Measurements from ENCODE around the gene PANK4.
"Not testable (repeated sequence)": the region's sequence is repeated elsewhere in the genome, so short reads cannot be mapped to it uniquely, and the experiment has no call there.

PANK4 gene

DNA sequence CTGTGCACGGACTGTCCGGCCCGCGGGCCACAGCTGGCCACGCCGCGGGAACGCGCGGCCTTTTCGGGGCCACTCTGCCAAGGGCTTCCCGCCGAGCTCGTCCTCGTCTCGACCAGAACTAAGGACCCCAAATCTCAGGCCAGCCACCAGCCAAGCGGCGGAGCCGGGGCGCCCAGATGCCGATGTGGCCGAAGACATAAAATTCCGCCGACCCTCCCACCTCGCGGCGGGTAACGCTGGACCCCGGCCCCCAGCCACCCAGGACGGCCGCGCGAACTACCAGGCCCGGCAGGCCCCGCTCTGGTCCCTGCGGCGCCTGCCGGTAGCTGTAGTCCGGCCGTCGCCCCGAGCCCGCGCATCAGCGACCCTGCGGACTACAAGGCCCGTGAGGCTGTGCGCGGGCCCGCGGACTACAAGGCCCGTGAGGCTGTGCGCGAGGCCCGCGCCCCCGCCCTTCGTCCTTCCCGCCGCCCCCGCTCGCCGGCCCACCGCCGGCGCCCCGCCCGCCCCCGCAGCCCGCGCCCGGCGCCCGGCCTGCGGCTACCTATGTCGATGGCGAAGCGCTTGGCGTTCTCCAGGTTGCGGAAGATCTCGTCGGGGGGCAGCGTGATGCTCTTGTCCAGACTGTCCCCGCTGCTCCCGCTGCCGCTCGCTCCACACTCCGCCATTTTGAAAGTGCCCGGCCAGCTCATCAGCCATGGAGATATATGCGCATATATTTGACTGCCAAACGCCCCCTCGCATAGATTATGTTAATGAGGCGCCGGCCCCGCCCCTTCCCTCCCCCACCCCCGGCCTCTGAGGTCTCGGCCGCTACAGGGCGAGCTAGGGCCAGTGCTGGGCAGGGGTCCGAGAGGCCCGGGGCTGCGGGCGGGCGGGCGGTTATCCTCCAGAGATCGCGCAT is at the start of gene PANK4:
TSS of gene PANK4 (minus strand) at position 677 of the 904 bp plus-strand sequence. CDS start at position 668, 9 bp downstream.
- DNase-seq (ENCODE audit: low spot score) = peak; percentile 87

DNA sequence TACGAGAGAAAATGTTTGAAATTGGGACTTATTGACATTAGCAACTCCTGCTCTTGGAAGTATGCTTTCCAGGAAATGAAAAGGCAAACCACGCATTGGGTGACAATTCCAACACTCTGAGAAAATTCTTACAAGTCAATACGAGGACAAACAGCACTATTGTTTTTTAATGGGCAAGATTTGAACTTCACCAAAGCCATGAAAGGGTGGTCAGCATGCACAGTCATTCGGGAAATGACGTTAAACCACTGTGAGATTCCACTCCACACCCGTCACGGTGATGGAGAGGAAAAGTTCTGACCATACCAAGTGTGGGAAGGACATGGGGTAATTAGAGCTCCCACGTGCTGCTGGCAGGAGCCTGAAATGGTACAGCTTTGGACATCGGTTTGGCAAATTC is 48.0 kb upstream of the PANK4 start:
- no peak for DNase-seq (ENCODE audit: low spot score)

DNA sequence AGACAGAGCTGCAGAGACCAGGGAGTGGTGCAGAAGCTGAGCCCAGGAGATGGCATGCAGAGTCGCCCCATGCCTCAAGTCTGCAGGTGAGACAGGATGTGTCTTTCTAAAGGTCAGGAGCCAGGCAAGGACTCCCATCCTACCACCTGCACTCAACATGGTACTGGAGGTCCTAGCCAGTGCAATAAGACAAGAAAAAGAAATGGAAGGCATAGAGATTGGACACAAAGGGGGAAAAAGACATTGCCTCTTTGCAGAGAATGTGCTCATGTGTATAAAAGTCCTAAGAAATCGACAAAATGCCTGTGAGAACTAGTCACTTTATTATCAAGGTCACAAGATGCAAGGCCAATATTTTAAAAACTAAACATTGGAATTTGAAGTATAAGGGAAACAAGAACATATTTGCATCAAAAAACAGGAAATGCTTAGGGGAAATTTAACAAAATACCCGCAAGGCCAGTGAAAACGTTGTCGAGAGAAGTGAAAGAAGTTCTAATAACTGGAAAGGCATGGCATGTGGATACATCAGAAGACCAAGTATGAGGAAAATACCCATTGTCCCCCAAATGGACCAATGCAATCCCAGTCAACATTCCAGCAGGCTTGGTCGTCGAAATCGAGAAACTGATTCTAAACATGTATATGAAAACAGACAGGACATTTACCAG is 47.0 kb upstream of the PANK4 start:
- DNase-seq (ENCODE audit: low spot score) = no peak

DNA sequence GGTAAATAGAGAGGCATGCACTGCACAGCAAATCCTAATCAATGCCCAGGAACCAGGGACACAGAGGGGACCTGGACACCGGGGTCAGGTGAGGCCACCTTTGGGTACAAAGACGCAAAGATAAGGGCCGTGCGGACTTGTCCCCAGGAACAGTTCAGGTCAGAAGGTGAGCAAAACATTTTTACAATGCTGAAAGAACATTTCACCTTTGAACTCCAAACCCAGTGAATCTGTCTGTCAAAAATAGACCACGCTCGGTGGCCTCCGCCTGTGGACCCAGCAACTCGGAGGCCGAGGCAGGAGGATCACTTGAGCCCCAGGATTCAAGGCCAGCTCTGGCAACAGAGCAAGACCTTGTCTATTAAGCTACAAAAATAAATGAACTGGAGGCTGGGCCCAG is 45.0 kb upstream of the PANK4 start:
- no peak for DNase-seq (ENCODE audit: low spot score)

DNA sequence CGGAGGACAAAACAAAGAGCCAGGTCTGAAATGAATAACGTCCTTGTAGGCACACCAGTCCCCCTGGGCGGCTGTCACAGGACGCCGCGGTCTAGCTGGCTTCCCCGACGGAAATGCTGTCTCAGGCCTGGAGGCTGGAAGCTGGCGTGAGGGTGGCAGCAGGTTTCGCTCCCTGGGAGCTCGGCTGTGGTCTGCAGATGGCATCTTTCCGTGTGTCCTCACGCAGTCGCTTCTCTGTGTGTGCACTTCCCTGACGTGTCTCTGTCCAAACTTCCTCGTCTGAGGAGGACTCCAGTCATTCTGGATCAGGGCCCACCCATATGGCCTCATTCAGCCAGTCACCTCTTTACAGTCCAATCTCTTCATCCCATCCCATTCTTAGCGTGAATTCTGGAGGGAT is 43.9 kb upstream of the PANK4 start:
- DNase-seq (ENCODE audit: low spot score) = no peak

DNA sequence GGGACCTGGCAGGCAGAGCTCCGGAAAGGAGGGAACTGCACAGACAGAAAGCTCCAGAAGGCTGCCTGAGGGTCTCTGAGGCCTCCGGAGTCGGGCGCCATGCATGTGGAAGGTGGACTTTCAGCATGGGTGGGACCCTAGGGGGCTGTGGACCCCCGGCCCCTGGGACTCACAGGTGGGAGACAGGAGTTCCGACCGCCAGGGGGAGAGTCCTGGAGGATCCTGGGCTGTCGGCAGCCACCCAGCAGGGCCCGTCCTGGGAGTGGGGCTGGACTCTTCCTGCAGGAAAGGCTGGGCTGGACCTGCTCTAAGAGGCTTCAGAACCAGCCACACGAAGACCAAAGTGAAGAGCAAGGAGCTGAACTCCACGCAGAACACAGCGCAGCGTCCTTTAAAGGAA is 43.3 kb upstream of the PANK4 start:
- not testable (repeated sequence) for DNase-seq (ENCODE audit: low spot score)

DNA sequence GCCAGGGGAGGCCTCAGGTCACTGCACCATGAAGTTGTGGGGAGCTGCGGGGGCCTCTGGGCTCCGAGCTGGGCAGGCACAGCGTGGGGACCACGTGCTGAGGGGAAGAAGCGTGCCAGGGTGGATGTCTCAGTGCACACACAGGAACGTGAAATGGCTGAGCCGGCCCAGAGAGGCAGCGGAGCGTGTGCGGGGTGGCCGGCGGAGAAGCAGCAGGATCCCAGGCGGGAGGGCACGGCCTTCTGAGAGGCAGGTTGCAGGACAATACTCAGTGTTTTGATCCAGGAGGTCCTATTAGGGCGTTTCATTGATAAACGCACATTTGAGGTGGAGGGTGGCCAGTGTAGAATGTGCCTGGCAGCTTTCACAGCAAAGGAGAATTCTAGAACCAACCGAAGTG is 42.7 kb upstream of the PANK4 start:
- no peak for DNase-seq (ENCODE audit: low spot score)

DNA sequence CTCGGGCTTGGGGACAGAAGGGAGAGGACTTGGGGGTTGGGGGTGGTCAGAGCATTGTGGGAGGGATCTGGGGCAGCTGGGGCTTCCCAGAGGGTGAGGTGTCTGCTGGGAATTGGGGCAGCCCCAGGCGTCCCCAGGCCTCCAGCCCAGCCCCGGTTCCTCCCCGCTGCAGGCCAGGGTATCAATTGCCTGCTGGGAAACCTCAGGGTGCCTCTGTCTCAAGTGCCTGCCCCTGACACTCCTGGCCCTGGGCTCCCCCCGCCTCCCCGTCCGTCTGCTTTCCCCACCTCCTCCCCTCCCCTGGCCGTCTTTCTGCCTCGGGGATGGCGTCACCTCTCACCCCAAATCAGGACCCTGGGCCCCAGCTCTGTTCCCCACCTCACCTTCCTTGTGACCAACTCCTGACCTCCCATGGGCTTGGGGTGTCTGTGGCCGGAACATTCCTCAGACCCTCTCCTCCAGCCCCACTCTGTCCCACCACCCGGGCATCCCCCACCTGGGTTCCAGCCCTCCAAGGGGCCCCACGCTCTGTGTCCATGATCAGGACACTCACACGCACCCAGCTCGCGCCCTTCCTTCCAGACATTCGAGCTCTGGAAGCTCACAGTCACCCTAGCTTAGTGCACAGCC is 41.9 kb upstream of the PANK4 start:
- DNase-seq (ENCODE audit: low spot score) = not testable (repeated sequence)

DNA sequence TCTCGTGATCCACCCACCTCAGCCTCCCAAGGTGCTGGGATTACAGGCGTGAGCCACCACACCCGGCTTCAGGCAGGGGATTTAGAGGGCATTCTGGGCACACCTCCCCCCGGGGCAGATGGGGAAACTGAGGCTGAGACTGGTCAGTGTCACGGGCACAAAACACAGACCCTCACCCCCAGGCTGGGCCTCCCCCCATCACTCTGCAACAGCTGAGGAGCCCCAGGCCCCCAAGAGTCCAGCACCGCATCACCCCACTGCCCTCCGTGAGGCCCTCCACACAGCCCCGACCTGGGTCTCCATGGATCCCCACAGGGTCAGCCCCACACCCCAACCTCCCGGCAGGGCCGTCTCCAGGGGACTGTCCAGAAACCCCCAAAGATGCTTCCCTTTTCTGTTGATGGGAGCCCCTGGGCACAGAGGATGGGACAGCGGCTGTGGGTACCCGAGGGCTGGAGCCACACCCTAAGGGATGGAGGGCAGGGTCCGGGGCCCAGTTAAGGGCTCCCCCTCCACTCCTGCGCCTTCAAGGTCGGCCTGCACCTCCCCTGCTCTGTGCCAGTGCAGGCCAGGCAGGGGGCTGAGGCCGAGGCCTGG is 40.8 kb upstream of the PANK4 start:
- DNase-seq (ENCODE audit: low spot score) = no peak

DNA sequence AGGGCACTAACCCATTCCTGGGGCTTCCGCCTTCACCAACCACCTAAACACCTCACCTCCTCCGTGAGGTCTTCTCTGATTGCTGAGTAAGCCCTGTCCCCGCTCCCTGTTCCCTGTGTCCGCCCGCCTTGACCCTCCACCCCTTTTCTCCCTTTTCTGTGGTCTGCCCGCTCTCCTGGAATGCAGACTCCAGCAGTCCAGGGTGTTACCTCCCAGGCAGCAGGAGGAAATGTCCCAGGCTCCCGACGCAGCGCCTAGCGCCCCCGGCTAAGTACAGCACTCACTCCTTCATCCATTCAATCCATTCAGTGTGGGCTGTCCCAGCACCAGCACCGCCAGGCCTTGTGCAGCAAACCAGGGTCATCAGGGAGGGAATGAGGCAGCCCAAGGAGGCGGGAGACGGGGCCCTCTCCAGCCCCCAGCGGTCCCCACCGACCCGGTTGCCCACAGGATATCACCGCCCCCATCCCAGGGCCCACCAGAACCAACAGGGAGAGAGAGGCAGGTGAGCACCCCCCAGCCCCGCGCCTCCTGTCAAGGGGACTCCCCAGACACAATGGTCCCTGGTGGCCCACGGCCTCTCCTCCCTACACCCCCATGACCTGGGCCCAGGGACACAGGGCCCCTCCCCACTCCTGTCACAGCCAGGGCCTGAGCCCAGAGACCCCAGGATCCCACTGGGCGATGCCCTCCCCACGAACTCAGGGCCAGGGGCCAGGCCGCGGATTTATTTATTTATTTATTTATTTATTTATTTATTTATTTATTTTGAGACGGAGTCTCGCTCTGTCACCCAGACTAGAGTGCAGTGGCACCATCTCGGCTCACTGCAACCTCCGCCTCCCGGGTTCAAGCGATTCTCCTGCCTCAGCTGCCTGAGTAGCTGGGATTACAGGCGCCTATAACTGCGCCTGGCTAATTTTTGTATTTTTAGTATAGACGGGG is 40.0 kb upstream of the PANK4 start:
- no peak for DNase-seq (ENCODE audit: low spot score)

DNA sequence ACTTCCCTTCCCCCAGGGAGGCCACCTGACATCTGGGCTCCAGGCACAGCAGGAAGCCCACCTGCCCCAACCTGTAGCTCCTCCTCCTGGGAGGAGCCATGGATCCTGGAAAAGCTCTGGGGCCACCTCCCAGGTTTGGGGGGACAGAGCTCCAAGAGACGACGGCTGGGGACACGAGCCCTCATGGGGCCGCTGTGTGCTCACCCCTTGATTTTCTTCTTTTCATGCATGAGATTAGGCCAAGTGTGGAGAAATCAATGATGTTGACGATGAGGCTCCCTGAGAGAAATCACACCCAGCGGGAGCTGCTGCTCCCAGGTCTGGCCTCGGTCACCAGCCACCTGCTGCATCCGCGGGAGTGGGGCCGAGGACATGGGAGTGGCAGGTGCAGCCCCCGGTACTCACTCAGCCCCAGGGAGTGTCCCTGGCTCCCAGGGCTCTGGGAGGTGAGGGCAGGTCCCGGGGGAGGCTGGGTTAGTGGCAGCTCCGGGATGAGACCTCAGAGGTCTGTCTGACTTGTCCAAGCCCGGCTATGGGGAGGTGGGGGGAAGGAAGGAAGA is 38.5 kb upstream of the PANK4 start:
- DNase-seq (ENCODE audit: low spot score) = no peak

DNA sequence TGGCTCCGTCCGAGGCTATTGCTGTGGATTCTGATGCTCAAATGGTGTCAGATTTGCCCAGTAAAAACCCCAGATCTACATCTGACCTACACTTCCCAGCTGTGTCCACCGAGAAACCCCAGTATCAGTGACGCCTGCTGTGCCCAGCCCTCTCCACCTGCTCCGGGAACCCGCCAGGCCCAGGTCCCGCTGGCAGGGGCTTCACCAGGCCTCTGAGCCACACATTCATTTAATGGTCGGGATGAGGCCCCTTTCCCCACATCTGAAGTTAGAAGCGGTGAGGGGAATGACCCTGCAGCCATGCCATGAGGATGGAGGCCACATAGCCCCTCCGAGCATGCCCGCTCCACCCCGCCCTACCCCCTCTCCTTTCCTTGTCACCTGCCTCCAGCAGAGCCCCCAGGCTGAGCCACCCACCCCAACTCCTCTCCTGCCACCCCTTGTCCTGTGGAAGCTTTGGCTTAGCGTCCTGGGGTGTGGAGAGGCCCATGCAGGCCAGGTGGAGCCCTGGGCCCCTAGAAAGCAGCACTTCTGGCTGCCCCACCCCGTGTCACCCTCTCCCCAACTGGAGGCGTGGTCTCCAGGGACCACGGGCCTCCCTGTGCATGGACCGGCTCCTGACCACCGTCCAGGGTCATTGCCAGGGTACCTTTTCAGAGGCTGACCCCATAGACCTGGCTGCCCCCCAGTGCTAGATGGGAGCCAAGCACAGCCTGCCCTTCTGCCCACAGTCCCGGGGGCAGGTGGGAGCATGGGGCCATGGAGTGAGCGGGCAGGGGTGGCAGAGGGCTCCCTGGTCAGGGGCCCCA is 37.8 kb upstream of the PANK4 start:
- no peak for DNase-seq (ENCODE audit: low spot score)

DNA sequence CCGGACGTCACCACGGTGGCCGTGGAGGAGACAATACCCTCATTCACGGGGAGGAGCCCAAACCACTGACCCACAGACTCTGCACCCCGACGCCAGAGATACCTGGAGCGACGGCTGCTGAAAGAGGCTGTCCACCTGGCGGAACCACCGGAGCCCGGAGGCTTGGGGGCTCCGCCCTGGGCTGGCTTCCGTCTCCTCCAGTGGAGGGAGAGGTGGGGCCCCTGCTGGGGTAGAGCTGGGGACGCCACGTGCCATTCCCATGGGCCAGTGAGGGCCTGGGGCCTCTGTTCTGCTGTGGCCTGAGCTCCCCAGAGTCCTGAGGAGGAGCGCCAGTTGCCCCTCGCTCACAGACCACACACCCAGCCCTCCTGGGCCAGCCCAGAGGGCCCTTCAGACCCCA is 36.8 kb upstream of the PANK4 start:
- no peak for DNase-seq (ENCODE audit: low spot score)

DNA sequence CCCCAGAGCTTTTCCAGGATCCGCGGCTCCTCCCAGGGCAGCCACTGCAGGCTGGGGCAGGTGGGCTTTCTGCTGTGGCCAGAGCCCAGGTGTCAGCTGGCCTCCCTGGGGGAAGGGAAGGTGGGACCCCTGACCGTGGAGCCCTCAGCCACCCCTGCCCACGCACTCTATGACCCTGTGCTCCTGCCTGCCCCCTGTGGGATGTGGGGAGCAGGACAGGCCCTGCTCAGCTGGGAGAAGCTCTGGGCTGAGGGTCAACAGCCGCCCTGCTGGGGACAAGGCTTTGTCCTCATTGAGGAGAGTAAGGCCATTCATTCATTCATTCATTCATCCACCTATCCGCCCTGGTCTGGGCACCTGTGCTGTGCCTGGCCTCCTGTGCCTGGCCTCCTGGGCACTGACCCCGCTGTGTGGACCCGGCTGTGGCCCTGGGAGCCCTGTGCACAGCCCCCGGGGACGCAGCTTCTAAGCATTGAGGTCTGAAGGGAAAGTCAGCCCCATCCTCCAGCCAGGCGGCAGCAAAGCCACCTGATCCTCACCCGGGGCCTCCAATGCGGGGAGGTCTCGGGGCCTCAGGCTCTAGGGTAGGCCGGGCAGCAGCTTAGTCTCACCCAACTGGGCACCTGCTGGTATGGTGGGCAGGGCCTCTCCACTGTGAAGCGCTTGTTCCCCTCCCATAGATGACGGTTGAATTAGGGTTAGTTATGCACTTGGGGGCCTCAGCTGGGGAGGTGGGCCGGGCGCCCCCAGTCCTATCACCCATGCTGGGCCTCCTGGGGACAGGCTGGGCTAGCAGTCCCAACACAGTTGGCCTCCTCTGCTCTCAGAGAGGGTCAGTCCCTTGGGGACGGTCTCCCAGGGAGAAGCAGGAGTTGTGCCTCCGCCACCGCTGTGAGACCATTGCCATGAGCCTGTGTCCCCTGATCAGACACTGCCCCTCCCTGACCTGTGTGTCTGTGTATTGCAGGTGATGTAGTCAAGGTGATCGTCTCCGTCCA is 35.8 kb upstream of the PANK4 start:
- no peak for DNase-seq (ENCODE audit: low spot score)

DNA sequence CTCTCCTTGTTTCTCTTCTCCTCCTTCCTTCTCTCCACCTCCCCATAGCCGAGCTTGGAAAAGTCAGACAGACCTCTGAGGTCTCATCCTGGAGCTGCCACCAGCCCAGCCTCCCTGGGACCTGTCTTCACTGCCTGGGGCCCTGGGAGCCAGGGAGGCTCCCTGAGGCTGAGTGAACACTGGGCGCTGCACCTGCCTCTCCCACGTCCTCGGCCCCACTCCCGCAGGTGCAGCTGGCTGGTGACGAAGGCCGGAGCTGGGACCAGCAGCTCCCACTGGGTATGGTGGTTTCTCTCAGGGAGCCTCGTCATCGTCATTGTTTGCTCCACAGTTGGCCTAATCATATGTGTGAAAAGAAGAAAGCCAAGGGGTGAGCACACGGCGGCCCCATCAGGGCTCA is 35.0 kb upstream of the PANK4 start:
- DNase-seq (ENCODE audit: low spot score) = no peak

DNA sequence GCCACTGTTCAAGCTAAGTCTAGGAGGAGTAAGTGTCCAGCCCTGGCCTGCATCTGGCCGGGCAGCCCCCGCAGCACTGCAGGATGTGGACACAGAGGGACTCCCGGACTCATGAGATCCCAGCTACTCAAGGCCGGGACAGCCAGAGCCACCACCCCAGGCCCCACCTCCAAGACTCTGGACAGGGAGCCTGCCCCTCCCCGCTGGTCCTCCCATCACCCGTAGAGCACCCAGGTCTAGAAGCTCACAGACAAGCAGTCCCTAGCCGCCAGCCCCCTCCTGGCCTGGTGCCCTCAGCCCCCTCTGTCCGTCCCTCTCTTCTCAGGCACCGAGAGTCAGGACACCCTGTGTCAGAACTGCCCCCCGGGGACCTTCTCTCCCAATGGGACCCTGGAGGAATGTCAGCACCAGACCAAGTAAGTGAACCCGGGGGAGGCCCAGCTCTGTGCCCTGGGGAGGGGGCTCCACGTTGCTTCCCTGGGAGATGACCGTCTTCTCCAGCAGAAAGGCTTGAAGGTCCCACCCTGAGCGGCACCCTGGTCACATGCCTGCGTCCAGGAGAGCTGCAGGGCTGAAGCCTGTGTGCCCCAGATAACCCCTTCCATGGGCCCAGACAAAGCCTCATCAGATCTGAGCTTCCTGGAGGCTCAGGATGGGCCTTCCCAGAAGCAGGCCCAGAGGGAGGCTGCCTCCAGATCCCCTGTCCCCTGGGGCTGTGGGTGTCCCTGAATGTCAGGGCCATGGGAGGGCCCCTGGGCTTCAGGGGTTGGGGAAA is 34.1 kb upstream of the PANK4 start:
- no peak for DNase-seq (ENCODE audit: low spot score)

DNA sequence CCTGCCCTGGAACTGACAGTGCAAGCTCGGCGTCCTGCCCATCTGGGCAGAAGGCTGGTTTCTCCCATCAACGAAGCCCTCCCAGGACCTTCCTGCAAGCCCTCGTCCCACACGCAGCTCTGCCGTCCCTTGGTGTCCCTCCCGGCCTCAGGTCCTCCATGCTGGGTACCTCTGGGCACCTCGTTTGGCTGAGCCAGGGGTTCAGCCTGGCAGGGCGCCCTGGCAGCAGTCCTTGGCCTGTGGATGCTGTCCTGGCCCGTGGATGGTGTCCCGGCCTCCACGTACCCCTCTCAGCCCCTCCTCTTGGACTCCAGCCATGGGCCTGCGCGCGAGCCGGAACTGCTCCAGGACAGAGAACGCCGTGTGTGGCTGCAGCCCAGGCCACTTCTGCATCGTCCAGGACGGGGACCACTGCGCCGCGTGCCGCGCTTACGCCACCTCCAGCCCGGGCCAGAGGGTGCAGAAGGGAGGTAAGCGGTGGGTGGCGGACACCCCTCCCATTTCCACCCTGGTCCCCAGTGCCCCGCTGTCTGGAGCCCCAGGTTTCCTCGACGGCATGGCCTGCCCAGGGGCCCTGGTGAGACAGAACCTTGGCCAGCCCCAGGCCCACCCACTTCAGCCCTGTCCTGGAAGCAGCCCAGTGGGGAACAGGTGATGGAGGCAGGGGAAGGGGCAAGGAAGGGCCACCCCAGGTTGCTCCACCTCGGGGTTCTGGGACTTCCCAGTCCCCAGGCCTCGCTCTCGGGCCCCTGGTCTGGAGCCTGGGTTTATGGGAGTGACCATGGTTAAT is 33.3 kb upstream of the PANK4 start:
- DNase-seq (ENCODE audit: low spot score) = no peak
